GM12875 (cell line): Measurements from ENCODE around the gene STK32B.

Experiments used
- H3K4me3 ChIP-seq: one replicate; pipeline ENCODE4 v1.5.1; 2011; ENCODE audit warnings: low read depth, low read length, control low read depth
- TF ChIP-seq, protein P1 (sequence below): IDR thresholded peaks from 2 replicates; pipeline ENCODE4 v1.5.1; 2011; ENCODE audit warnings: low read depth, mild to moderate bottlenecking, control low read depth, inconsistent platforms, low read length, moderate library complexity, borderline replicate concordance; ENCODE audit not compliant: insufficient read depth

STK32B gene

DNA sequence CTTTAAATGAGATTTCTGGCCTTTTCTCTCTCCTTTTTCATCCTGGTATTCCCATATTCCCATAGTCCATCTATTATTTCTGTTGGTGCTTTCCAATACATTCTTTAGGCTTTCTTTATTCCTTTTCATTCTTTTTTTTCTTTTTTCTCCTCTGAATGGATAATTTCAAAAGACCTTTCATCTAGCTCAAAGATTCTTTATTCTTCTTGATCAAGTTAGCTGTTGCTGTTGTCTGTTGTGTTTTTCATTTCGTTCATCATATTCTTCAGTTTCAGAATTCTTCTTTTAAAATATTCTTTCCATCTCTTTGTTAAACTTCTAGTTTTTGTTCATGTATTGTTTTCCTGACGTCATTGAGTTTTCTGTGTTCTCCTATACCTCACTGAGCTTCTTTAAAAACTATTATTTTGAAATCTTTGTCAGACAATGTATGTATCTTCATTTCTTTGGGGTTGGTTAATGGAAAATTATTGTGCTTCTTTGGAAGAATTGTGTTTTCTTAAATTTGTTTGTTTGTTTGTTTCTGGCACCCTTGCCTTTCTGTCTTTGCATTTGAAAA lies 30.2 kb downstream of the STK32B start:
- TF ChIP-seq, protein P1, sequence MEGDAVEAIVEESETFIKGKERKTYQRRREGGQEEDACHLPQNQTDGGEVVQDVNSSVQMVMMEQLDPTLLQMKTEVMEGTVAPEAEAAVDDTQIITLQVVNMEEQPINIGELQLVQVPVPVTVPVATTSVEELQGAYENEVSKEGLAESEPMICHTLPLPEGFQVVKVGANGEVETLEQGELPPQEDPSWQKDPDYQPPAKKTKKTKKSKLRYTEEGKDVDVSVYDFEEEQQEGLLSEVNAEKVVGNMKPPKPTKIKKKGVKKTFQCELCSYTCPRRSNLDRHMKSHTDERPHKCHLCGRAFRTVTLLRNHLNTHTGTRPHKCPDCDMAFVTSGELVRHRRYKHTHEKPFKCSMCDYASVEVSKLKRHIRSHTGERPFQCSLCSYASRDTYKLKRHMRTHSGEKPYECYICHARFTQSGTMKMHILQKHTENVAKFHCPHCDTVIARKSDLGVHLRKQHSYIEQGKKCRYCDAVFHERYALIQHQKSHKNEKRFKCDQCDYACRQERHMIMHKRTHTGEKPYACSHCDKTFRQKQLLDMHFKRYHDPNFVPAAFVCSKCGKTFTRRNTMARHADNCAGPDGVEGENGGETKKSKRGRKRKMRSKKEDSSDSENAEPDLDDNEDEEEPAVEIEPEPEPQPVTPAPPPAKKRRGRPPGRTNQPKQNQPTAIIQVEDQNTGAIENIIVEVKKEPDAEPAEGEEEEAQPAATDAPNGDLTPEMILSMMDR: no peak
- H3K4me3 ChIP-seq: no peak overlapping the region

DNA sequence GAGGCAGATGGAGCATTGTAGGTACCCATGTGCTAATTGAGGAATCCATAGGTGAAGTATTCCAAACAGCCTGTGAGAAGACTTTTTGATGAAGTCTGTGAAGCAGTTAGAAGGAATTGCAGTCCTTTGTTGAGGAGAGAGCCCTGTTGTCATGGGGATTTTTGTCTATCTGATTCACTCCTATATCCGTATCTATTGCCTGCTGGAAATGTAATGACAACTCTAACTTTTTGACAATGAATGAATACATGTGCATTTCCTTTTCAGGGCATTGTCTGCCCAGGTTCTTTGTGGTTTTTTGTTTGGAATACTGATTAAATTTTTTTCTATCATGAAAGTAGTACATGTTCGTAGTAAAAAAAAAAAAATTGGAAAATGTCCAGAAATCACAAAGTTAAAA lies 31.1 kb downstream of the STK32B start:
- TF ChIP-seq, protein P1: no peak

DNA sequence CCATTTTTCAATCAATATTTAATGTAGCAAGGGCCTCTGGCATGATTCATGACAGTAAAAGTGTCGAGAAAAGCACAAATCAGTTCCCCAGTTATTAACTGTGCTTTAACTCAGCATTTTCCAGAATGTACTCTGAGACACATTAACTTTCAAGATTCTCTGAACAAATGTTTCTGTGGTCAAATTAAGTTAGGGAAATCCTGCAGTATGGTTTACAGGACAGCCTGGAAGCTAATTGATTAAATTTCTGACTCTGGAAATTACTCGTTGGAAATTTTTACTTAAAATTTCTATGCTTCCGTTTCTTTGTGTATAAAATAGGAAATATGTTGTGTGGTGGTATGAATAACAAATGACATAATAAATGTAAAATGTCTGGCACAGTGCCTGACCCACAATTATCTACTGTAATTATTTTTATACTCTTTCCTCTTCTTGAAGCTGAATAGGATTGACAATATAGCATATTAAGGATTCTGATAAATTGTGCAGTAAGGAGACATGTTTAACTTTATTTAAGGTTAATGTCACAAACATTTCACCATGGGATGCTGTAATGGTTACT lies 33.7 kb downstream of the STK32B start:
- H3K4me3 ChIP-seq: no peak overlapping the region
- TF ChIP-seq, protein P1: no peak

More for the DNA sequence above, 31.1 kb downstream of the STK32B start:
- H3K4me3 ChIP-seq: no peak overlapping the region

DNA sequence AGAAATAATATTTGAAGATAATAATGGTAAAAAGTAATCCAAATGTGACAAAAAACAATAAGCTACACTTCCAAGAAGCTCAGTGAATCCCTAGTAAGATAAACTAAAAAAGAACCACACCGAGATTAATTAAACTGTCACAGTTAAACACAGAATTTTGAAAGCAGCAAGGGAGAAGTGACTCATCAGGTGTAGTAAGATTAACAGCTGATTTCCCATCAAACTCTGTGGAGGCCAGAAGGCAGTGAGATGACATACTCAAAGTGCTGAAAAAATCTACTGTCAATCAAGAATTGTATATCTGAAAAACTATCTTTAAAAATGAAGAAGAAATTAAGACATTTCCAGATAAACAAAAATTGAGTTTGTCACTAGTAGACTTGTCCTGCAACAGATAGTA lies 35.3 kb downstream of the STK32B start:
- TF ChIP-seq, protein P1: no peak
- H3K4me3 ChIP-seq: no peak overlapping the region

DNA sequence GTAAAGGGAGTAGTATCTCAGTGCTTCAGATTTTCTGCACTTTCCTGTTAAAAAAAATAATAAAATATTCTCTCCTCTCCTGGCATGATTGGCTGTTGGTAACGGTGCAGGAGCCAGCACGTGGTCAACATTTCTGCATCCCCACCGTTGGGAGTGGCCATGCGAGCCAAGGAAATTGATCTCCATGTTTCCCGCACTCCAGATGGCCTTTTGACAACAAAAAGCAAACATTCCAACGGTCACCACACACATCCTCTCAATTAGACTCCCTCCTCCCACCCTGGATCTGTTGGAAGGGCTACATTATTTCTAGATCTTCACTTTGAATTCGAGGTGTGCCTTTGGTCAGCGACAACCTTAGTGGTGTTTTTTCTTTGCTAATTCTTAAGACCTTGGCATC lies 45.0 kb downstream of the STK32B start:
- TF ChIP-seq, protein P1: no peak
- no peak overlapping the region for H3K4me3 ChIP-seq

DNA sequence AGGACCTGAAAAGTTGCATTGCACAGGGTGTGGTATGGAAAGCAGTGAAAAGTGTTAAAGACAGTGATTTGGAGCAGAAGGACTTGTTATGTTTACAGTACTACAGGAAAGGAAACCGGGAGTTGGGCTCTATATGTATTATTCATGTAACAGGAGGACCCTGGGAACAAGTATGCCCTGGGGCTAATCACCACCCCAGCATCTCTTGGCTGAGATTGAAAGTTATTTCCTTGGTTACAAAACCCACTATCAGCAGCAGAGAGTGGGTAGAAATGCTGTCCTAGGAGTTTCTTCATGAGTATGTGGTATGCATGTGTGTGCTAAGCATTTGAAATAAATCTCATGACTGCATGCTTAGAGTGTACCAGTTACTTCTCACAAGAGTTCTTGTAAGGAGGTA lies 46.9 kb downstream of the STK32B start:
- TF ChIP-seq, protein P1: no peak
- no peak overlapping the region for H3K4me3 ChIP-seq

DNA sequence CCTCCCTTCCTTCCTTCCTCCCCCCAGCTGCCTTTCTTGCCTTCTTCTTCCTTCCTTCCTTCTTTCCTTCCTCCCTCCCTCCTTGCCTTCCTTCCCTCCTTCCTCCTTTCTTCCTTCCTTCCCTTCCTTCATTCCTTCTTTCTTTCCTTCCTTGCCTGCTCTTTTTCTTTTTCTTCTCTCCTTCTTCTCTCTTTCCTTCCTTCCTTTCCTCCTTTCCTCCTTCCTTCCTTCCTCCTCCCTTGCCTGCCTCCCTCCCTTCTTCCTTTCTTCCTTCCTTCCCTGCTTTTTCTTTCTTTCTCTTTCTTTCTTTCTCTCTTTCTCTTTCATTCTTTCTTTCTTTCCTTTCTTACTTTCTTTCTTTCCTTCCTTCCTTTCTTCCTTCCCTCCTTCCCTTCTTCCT lies 49.1 kb downstream of the STK32B start:
- TF ChIP-seq, protein P1: no peak

More for the DNA sequence above, 49.1 kb downstream of the STK32B start:
- no peak overlapping the region for H3K4me3 ChIP-seq
